Activated CD8-positive, alpha-beta memory T cell treated with anti-CD3 and anti-CD28 coated beads, Interleukin-2, amount 50 U/mL, for 24 hours (primary cell): ENCODE measurements around the gene SH3BP5L.

Source experiments
- DNase-seq: peaks from one replicate; pipeline ENCODE4 v3.0.0-alpha.2; 2020; ENCODE audit errors: extremely low read depth

Gene SH3BP5L

GRCh38 chr1:248779350-248779749 lies 46.4 kb downstream of the SH3BP5L start:
- no peak for DNase-seq

- DNase-seq, result no peak
Measured at GRCh38 chr1:248778906-248779305, 46.8 kb downstream of the SH3BP5L start.

GRCh38 chr1:248776991-248777390 lies 48.7 kb downstream of the SH3BP5L start:
- no peak for DNase-seq

- DNase-seq, result no peak
Measured at GRCh38 chr1:248775441-248775840, 50.3 kb downstream of the SH3BP5L start.
